ENCODE measurements around the gene CMTM3. TPM values are rescaled to one million over a fixed set of nuclear protein-coding genes. Genes with fewer than 3 reads are reported as not detected.

CMTM3 gene
- total and polyA plus RNA-seq, 2 experiments from 2014 or later, result 16.4 to 16.6 TPM

DNA sequence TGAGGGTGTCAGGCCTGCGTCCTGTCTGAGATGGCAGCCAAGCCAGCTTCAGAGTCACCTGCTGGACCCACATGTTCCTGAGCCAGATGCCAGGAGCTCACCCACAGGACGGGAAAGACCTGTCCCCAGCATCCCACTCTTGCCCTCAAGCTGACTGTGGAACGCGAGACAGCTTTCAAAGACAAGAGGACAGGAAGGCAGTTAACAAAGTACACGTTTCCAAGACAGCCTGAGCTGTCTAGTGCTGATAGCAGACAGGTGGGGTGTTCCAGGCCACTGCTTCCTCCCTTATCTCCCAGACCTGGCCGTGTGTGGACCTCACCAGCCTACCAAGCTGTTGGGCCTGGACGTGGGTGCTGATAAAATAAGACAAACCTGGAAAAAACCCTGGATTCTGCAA, 13.2 kb downstream of the CMTM3 start:
- Mint-ChIP-seq H3K27me3 (ENCODE audit: insufficient read depth, low read depth, poor library complexity) (no peaks in the 10 kb centered on the region), H3K36me3 (ENCODE audit: low read depth) (peaks cover 48% of the 10 kb centered on the region), H3K4me1 (peaks cover 24% of the 10 kb centered on the region), H3K9me3 (no peaks in the 10 kb centered on the region; the same call in 2 of the 3 replicates), H3K27ac (no peak overlapping the region), H3K4me3 (no peak overlapping the region)
- Histone ChIP-seq H3K4me2 (0 out of 2 replicates have a peak overlapping the region, but pooled peaks have one; percentile 61), H3K79me2 (replicated peaks; ENCODE audit: insufficient read depth) (no peaks in the 10 kb centered on the region), H4K20me1 (replicated peaks; ENCODE audit: insufficient read depth) (peaks cover 5% of the 10 kb centered on the region; the same call in 1 of the 2 replicates), H3K4me1 (ENCODE audit: insufficient read depth) (peaks cover 16% of the 10 kb centered on the region), H3K27ac (ENCODE audit: low read depth) (no peak overlapping the region), H3K36me3 (ENCODE audit: insufficient read depth) (peaks cover 5% of the 10 kb centered on the region; the same call in 1 of the 2 replicates), H3K4me3 (no peak overlapping the region), H3F3A (replicated peaks; ENCODE audit: low read depth) (no peaks in the 10 kb centered on the region), H2AFZ (no peak overlapping the region), H3K9me2 (ENCODE audit: insufficient read depth) (no peaks in the 10 kb centered on the region), H3K27me3 (ENCODE audit: insufficient read depth) (no peaks in the 10 kb centered on the region)
- DNase-seq (ENCODE audit: low spot score) (no peak), ATAC-seq (no peak; the same call in 2 of the 3 replicates)
- TF ChIP-seq EZH2 (IDR thresholded peaks at IDR 0.05; ENCODE audit: low read depth, unreplicated experiment) (no peak), POLR2AphosphoS5 (IDR thresholded peaks at IDR 0.05; ENCODE audit: low read depth) (no peak), STAT1 (IDR thresholded peaks at IDR 0.05; ENCODE audit: unreplicated experiment) (no peak), CREB1 (CRISPR knock-in tag; IDR thresholded peaks at IDR 0.05; ENCODE audit: low read depth) (no peak), ZNF462 (CRISPR knock-in tag; IDR thresholded peaks at IDR 0.05) (no peak), ZNF331 (CRISPR knock-in tag; IDR thresholded peaks at IDR 0.05; ENCODE audit: low read depth) (no peak), REST (IDR thresholded peaks at IDR 0.05; ENCODE audit: unreplicated experiment) (no peak), ETS1 (IDR thresholded peaks at IDR 0.05) (no peak), NANOG (IDR thresholded peaks at IDR 0.05; ENCODE audit: borderline replicate concordance) (no peak), JUNB (IDR thresholded peaks at IDR 0.05; ENCODE audit: unreplicated experiment) (no peak), ZNF114 (CRISPR knock-in tag; IDR thresholded peaks at IDR 0.05) (no peak), EZH2phosphoT487 (IDR thresholded peaks at IDR 0.05; ENCODE audit: unreplicated experiment) (no peak), CTCF (conservative IDR thresholded peaks at IDR 0.05; ENCODE audit: low read depth in 2 of 2) (no peak)

All from GM23338 (cell line).